Neutrophil (primary cell): Measurements from ENCODE around the gene MCCC2.
"Not testable (repeated sequence)": the region's sequence is repeated elsewhere in the genome, so short reads cannot be mapped to it uniquely, and the experiment has no call there.

Source experiments
- H3K27ac ChIP-seq: fragments of 200-600 bp; sonication (generic); 2 replicates; pipeline ENCODE4 v1.5.1; 2016; ENCODE audit warnings: mild to moderate bottlenecking, moderate library complexity
- H3K27me3 ChIP-seq: fragments of 200-600 bp; sonication (generic); 2 replicates; pipeline ENCODE4 v1.6.0; 2016; ENCODE audit warnings: mild to moderate bottlenecking
- H3K36me3 ChIP-seq: fragments of 200-600 bp; sonication (generic); 2 replicates; pipeline ENCODE4 v1.5.1; 2017
- H3K4me1 ChIP-seq, 2 experiments: fragments of 200-600 bp in 1 of 2; sonication (generic) in 1 of 2; 1 replicate in 1 of 2; 2 replicates in 1 of 2; pipeline versions ENCODE4 v1.5.1 to v1.6.1; 2013 to 2016; ENCODE audit warnings: low read depth in 1 of 2, low read length in 1 of 2, mild to moderate bottlenecking in 1 of 2, moderate library complexity in 1 of 2; ENCODE audit not compliant: control insufficient read depth in 1 of 2, insufficient read depth in 1 of 2
- H3K4me3 ChIP-seq, 2 experiments: fragments of 200-600 bp in 1 of 2; sonication (generic) in 1 of 2; 1 replicate in 1 of 2; 2 replicates in 1 of 2; pipeline ENCODE4 v1.5.1; 2013 to 2016; ENCODE audit warnings: low read depth in 1 of 2, low read length in 1 of 2, mild to moderate bottlenecking in 1 of 2, moderate library complexity in 1 of 2
- H3K9me3 ChIP-seq: fragments of 200-600 bp; sonication (generic); 2 replicates; pipeline ENCODE4 v1.5.1; 2016
- TF ChIP-seq, protein P1 (sequence below): fragments of 200-600 bp; sonication (generic); IDR thresholded peaks from 2 replicates; pipeline ENCODE4 v1.5.1; 2016; ENCODE audit warnings: antibody characterized with exemption

MCCC2 gene

GRCh38 chr5:71586941-71587765 lies at the start of gene MCCC2:
Gene MCCC2 (plus strand): TSS chr5:71587340. CDS start chr5:71587426, 86 bp downstream.
- Histone ChIP-seq H3K4me1 (peaks cover 10 to 14% of the 10 kb centered on the region in 2 experiments), H3K36me3 (no peaks in the 10 kb centered on the region)

DNA sequence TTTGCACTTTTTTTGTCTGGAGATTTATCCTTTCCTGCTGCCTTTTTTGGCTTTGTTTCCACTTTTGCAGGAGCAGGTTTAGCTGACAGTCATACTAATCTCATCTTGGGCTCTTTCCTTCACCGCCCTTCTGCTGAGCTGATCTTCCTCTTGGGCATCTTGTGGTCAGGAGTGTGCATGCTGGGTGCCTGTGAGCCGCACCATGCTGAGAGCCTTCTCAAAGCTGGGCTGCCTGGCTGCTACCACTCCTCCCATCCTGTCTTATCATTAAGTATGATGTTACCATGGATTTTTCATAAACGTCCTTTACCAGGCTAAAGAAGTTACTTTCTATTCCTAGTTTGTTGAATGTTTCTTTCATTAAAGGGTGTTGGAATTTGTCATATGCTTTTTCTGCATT lies 49.5 kb upstream of the MCCC2 start:
- H3K36me3 ChIP-seq = peaks cover 70% of the 10 kb centered on the region
- H3K4me3 ChIP-seq = no peak overlapping the region
- no peaks in the 10 kb centered on the region for H3K4me1 ChIP-seq
- H3K27ac ChIP-seq = no peak overlapping the region
- no peaks in the 10 kb centered on the region for H3K27me3 ChIP-seq
- H3K9me3 ChIP-seq = no peaks in the 10 kb centered on the region
- TF ChIP-seq, protein P1, sequence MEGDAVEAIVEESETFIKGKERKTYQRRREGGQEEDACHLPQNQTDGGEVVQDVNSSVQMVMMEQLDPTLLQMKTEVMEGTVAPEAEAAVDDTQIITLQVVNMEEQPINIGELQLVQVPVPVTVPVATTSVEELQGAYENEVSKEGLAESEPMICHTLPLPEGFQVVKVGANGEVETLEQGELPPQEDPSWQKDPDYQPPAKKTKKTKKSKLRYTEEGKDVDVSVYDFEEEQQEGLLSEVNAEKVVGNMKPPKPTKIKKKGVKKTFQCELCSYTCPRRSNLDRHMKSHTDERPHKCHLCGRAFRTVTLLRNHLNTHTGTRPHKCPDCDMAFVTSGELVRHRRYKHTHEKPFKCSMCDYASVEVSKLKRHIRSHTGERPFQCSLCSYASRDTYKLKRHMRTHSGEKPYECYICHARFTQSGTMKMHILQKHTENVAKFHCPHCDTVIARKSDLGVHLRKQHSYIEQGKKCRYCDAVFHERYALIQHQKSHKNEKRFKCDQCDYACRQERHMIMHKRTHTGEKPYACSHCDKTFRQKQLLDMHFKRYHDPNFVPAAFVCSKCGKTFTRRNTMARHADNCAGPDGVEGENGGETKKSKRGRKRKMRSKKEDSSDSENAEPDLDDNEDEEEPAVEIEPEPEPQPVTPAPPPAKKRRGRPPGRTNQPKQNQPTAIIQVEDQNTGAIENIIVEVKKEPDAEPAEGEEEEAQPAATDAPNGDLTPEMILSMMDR = no peak

More at GRCh38 chr5:71586941-71587765, at the start of gene MCCC2:
- Histone ChIP-seq H3K27ac (peak within 1 kb of the TSS; percentile 75), H3K27me3 (no peaks in the 10 kb centered on the region), H3K9me3 (no peaks in the 10 kb centered on the region), H3K4me3 (peak within 1 kb of the TSS; percentile 72 to 78)
- TF ChIP-seq, protein P1 = no peak

GRCh38 chr5:71550885-71551284 lies 36.3 kb upstream of the MCCC2 start:
- not testable (repeated sequence) for H3K27me3 ChIP-seq, H3K9me3 ChIP-seq, H3K27ac ChIP-seq, H3K4me3 ChIP-seq, H3K4me1 ChIP-seq
- H3K36me3 ChIP-seq = peaks cover 74% of the 10 kb centered on the region

GRCh38 chr5:71551582-71551981 lies 35.6 kb upstream of the MCCC2 start:
- H3K27me3 ChIP-seq, H3K9me3 ChIP-seq, H3K4me3 ChIP-seq, H3K27ac ChIP-seq, H3K4me1 ChIP-seq: not testable (repeated sequence)
- peaks cover 69% of the 10 kb centered on the region for H3K36me3 ChIP-seq

DNA sequence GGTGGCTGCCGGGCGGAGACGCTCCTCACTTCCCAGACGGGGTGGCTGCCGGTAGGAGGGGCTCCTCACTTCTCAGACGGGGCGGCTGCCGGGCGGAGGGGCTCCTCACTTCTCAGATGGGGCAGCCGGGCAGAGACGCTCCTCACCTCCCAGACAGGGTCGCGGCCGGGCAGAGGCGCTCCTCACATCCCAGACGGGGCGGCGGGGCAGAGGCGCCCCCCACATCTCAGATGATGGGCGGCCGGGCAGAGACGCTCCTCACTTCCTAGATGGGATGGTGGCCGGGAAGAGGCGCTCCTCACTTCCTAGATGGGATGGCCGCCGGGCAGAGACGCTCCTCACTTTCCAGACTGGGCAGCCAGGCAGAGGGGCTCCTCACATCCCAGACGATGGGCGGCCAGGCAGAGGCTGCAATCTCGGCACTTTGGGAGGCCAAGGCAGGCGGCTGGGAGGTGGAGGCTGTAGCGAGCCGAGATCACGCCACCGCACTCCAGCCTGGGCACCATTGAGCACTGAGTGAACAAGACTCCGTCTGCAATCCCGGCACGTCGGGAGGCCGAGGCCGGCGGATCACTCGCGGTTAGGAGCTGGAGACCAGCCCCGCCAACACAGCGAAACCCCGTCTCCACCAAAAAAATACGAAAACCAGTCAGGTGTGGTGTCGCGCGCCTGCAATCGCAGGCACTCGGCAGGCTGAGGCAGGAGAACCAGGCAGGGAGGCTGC lies 35.0 kb upstream of the MCCC2 start:
- not testable (repeated sequence) for H3K4me1 ChIP-seq, H3K4me3 ChIP-seq, H3K27me3 ChIP-seq, H3K27ac ChIP-seq, H3K9me3 ChIP-seq
- peaks cover 71% of the 10 kb centered on the region for H3K36me3 ChIP-seq

- TF ChIP-seq, protein P1 = no peak
- Histone ChIP-seq H3K9me3 (no peaks in the 10 kb centered on the region), H3K4me3 (no peak overlapping the region), H3K27ac (no peak overlapping the region), H3K36me3 (peaks cover 69% of the 10 kb centered on the region), H3K4me1 (no peaks in the 10 kb centered on the region), H3K27me3 (no peaks in the 10 kb centered on the region)
Observed at GRCh38 chr5:71563161-71563560, 24.0 kb upstream of the MCCC2 start.

DNA sequence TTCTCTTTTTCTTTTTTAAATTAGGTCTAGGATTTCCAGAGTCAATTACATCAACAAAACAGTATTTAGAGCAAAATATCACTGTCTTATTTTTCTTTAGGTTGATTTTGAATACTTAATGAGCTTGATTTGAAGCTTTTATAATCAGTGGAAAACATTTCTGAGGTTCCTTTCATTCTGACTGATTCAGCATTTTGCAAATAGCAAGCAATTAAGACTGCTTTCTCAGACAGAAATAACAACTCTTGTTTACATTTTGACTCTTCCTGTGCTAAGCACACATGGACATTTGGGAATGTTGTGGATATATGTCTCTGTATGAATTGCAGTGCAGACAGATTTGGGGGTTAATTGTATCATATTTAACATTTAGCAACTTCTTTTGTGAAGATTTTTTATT lies 22.2 kb upstream of the MCCC2 start:
- H3K4me1 ChIP-seq = no peaks in the 10 kb centered on the region
- no peak overlapping the region for H3K27ac ChIP-seq
- no peaks in the 10 kb centered on the region for H3K9me3 ChIP-seq
- TF ChIP-seq, protein P1 = no peak
- peaks cover 58% of the 10 kb centered on the region for H3K36me3 ChIP-seq
- H3K4me3 ChIP-seq = no peak overlapping the region
- no peaks in the 10 kb centered on the region for H3K27me3 ChIP-seq
